GM13976 (cell line): ENCODE results near the gene HINFP.

Source experiments
- DNase-seq: peaks from one replicate; pipeline ENCODE4 v3.0.0; 2012; ENCODE audit warnings: low spot score
- in situ Hi-C: fragments of 300-500 bp; cut with MboI; formaldehyde crosslinking; loops from one replicate; pipeline ENCODE4 v1.12.0; 2022; ENCODE audit warnings: low sequenced_read_pairs, mixed read lengths, inconsistent platforms; ENCODE audit not compliant: unreplicated experiment
- TF ChIP-seq, protein P1 (sequence below): IDR thresholded peaks from 2 replicates; pipeline ENCODE4 v1.5.1; 2012; ENCODE audit warnings: borderline replicate concordance, mild to moderate bottlenecking; ENCODE audit not compliant: insufficient read depth; ENCODE audit errors: extremely low read depth, missing control alignments, control extremely low read depth

The HINFP gene

DNA sequence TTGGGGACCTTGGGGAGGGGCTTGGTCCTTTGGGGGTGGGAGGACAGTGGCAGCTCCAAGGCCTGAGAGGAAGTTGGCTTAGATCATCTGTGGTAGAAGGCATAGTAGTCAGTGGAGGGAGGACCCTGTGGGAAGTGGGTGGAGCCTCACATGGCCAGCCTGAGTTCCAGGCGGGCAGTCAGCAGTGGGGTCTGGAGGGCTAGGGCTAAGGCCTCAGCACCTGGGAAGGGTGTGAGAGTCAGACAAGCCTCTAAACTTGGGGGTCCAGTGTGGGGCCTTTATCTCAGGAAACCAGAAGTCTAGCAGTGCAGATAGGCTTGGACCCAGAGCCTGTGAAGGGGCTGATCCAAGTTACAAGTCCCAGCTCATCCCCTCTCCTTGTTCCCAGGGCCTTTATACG lies 51.1 kb downstream of the HINFP start:
- TF ChIP-seq, protein P1, sequence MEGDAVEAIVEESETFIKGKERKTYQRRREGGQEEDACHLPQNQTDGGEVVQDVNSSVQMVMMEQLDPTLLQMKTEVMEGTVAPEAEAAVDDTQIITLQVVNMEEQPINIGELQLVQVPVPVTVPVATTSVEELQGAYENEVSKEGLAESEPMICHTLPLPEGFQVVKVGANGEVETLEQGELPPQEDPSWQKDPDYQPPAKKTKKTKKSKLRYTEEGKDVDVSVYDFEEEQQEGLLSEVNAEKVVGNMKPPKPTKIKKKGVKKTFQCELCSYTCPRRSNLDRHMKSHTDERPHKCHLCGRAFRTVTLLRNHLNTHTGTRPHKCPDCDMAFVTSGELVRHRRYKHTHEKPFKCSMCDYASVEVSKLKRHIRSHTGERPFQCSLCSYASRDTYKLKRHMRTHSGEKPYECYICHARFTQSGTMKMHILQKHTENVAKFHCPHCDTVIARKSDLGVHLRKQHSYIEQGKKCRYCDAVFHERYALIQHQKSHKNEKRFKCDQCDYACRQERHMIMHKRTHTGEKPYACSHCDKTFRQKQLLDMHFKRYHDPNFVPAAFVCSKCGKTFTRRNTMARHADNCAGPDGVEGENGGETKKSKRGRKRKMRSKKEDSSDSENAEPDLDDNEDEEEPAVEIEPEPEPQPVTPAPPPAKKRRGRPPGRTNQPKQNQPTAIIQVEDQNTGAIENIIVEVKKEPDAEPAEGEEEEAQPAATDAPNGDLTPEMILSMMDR, result no peak
- no peak for DNase-seq
- in situ Hi-C loops, result no loop called here

DNA sequence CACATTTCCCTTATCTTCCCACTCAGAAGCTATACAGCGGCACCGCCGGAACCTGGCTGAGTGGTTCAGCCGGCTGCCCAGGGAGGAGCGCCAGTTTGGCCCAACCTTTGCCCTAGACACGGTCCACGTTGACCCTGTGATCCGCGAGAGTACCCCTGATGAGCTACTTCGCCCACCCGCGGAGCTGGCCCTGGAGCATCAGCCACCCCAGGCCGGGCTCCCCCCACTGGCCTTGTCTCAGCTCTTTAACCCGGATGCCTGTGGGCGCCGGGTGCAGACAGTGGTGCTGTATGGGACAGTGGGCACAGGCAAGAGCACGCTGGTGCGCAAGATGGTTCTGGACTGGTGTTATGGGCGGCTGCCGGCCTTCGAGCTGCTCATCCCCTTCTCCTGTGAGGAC lies 52.1 kb downstream of the HINFP start:
- in situ Hi-C loops, result no loop called here
- DNase-seq, result no peak
- TF ChIP-seq, protein P1, result no peak

DNA sequence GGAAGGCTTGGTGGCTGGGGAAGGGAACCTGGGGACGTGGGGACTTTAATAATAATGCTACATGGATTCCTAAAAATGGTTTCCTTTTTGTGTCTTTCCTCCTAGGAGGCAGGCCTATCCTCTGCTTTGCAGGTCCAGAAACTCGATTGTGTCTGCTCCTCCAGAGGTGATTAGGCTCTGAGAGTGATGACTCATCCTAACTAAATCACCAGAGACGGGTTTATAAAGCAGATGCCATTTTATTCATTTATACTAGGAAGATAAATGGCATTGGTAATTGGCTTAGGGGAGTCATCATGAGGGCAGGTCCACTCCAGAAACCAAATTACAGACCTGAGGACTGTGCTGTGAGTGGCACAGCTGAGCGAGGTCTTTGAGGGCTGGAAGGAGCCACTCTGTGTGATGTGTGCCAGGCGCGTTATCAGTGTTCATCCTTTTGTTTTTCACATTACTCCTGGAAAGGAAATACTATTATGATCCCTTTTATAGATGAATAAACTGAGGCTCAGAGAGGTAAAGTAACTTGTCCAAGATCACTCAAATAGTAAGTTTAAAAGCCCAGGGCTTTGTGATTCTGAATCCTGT lies 54.2 kb downstream of the HINFP start:
- in situ Hi-C loops, result no loop called here
- TF ChIP-seq, protein P1, result no peak
- DNase-seq, result no peak

DNA sequence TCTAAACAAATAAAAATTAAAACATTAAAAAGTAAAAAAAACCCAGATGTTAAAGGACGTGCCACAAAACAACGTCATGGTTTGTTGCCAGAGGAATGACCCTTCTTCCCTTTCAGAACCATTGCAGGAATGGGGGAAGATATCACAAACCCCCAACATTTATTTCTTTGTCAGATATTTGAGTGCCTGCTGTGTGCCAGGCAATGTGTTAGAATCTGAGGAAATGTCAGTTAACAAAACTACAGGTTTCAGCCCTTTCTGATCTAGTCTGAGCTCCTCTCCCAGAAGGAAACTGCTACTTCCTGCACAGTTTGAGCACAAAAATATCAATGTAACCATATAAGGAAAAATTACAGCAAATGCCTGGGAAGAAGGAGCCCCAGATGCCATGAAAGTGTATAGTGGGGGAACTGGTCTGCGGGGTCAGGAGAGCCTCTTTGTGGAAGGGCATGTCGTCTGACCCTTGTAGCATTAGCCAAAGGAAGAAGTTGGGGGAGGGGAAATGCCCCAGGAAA lies 56.8 kb downstream of the HINFP start:
- TF ChIP-seq, protein P1, result no peak
- in situ Hi-C loops, result no loop called here
- DNase-seq, result no peak

DNA sequence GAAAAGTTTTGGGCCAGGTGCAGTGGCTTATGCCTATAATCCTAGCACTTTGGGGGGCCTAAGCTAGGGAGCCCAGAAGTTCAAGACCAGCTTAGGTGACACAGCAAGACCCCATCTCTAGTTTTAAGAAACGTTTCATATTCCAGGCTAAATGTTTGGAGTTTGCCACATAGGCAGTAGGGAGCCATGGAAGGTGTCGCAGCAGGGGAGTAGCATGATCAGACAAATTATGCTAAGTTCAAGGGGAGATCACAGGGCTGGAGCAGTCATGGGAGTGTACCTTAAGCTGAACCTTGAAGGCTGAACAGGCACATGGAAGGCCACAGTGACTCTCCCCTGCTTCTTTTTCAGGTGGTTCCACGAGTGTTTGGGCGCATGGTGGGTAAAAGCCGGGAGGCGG lies 58.0 kb downstream of the HINFP start:
- TF ChIP-seq, protein P1, result no peak
- no peak for DNase-seq
- in situ Hi-C loops, result no loop called here

DNA sequence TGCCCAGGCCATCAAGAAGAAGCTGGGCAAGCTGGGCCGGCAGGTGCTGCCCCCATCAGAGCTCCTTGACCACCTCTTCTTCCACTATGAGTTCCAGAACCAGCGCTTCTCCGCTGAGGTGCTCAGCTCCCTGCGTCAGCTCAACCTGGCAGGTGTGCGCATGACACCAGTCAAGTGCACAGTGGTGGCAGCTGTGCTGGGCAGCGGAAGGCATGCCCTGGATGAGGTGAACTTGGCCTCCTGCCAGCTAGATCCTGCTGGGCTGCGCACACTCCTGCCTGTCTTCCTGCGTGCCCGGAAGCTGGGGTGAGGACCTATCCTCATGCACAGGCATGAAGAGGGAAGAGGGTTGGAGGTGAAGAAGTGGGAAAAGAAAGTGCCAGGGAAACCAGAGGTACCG lies 58.6 kb downstream of the HINFP start:
- TF ChIP-seq, protein P1, result no peak
- in situ Hi-C loops, result no loop called here
- no peak for DNase-seq
